GM23338 (cell line): ENCODE results near the gene CHKB. TPM values are rescaled to one million over a fixed set of nuclear protein-coding genes. Genes with fewer than 3 reads are reported as not detected.

Experiments
- ATAC-seq: fragments of 200-7000 bp; cut with Tn5 transposase; 3 replicates; pipeline ENCODE4 v1.9.1; 2020
- DNase-seq: peaks from one replicate; pipeline ENCODE4 v3.0.0-alpha.2; 2015; ENCODE audit warnings: low spot score
- H2AFZ ChIP-seq: fragments of 200-600 bp; sonication (generic); 2 replicates; pipeline ENCODE4 v1.8.0; 2016; ENCODE audit warnings: antibody characterized with exemption, mild to moderate bottlenecking, moderate library complexity
- H3F3A ChIP-seq: fragments of 200-600 bp; sonication (generic); replicated peaks from 2 replicates; pipeline ENCODE4 v1.8.0; 2017; ENCODE audit warnings: antibody characterized with exemption, mixed run types, low read depth
- H3K27ac ChIP-seq: fragments of 200-600 bp; sonication (generic); 2 replicates; pipeline ENCODE4 v1.6.1; 2016; ENCODE audit warnings: low read depth
- H3K27me3 ChIP-seq: fragments of 200-600 bp; sonication (generic); 2 replicates; pipeline ENCODE4 v1.8.0; 2016; ENCODE audit warnings: mild to moderate bottlenecking, mixed run types, moderate library complexity; ENCODE audit not compliant: insufficient read depth
- H3K36me3 ChIP-seq: fragments of 200-600 bp; sonication (generic); 2 replicates; pipeline ENCODE4 v1.8.0; 2016; ENCODE audit warnings: mild to moderate bottlenecking; ENCODE audit not compliant: insufficient read depth
- H3K4me1 ChIP-seq: fragments of 200-600 bp; sonication (generic); 2 replicates; pipeline ENCODE4 v1.8.0; 2016; ENCODE audit warnings: mild to moderate bottlenecking, moderate library complexity; ENCODE audit not compliant: insufficient read depth
- H3K4me2 ChIP-seq: fragments of 200-600 bp; sonication (generic); 2 replicates; pipeline ENCODE4 v1.7.1; 2017; ENCODE audit warnings: mixed run types
- H3K4me3 ChIP-seq: fragments of 200-600 bp; sonication (generic); 2 replicates; pipeline ENCODE4 v1.6.1; 2016; ENCODE audit warnings: mixed run types
- H3K79me2 ChIP-seq: fragments of 200-600 bp; sonication (generic); replicated peaks from 2 replicates; pipeline ENCODE4 v1.8.0; 2017; ENCODE audit warnings: mild to moderate bottlenecking; ENCODE audit not compliant: insufficient read depth
- H3K9me2 ChIP-seq: fragments of 200-600 bp; sonication (generic); 2 replicates; pipeline ENCODE4 v1.8.0; 2017; ENCODE audit not compliant: insufficient read depth
- H4K20me1 ChIP-seq: fragments of 200-600 bp; sonication (generic); replicated peaks from 2 replicates; pipeline ENCODE4 v1.8.0; 2017; ENCODE audit warnings: mild to moderate bottlenecking; ENCODE audit not compliant: insufficient read depth
- H3K27ac Mint-ChIP-seq: 2 replicates; pipeline ENCODE4 v1.8.0; 2020; ENCODE audit warnings: inconsistent platforms, mild to moderate bottlenecking, moderate library complexity, mixed read lengths
- H3K27me3 Mint-ChIP-seq: 3 replicates; pipeline ENCODE4 v1.8.0; 2022; ENCODE audit warnings: low read depth, mild to moderate bottlenecking, moderate library complexity, mixed read lengths, inconsistent platforms; ENCODE audit not compliant: insufficient read depth, poor library complexity
- H3K36me3 Mint-ChIP-seq: 3 replicates; pipeline ENCODE4 v1.8.0; 2021; ENCODE audit warnings: low read depth, mild to moderate bottlenecking, inconsistent platforms, moderate library complexity, mixed read lengths
- H3K4me1 Mint-ChIP-seq: 3 replicates; pipeline ENCODE4 v1.8.0; 2020; ENCODE audit warnings: mild to moderate bottlenecking, inconsistent platforms, mixed read lengths
- H3K4me3 Mint-ChIP-seq: 3 replicates; pipeline ENCODE4 v1.8.0; 2021; ENCODE audit warnings: moderate library complexity, mild to moderate bottlenecking, inconsistent platforms, mixed read lengths
- H3K9me3 Mint-ChIP-seq: 3 replicates; pipeline ENCODE4 v1.8.0; 2020; ENCODE audit warnings: moderate library complexity, mild to moderate bottlenecking, inconsistent platforms, mixed read lengths
- CREB1 ChIP-seq: fragments of 250-450 bp; sonication (Bioruptor Pico); IDR thresholded peaks from 2 replicates; pipeline ENCODE4 v1.5.0; 2020; ENCODE audit warnings: low read depth, mild to moderate bottlenecking, moderate library complexity
- CTCF ChIP-seq, 2 experiments: fragments of 200-600 bp in 1 of 2; sonication (generic) in 1 of 2; conservative IDR thresholded peaks; 2 replicates each; pipeline versions ENCODE4 v1.5.1 to v1.6.1; 2016 to 2017; ENCODE audit warnings: antibody characterized with exemption in 2 of 2, low read depth in 2 of 2, mild to moderate bottlenecking in 2 of 2, moderate library complexity in 1 of 2
- EZH2 ChIP-seq: fragments of 200-600 bp; sonication (generic); IDR thresholded peaks from one replicate; pipeline ENCODE4 v1.8.0; 2017; ENCODE audit warnings: antibody characterized with exemption, mild to moderate bottlenecking, low read depth; ENCODE audit not compliant: unreplicated experiment
- POLR2AphosphoS5 ChIP-seq: IDR thresholded peaks from 2 replicates; pipeline ENCODE4 v1.6.1; 2016; ENCODE audit warnings: antibody characterized with exemption, low read depth
- ZNF462 ChIP-seq: fragments of 250-450 bp; sonication (Bioruptor Pico); IDR thresholded peaks from 2 replicates; pipeline ENCODE4 v1.5.0; 2020; ENCODE audit warnings: mild to moderate bottlenecking, moderate library complexity
- polyA plus RNA-seq: library from polyadenylated mRNA; unstranded; fragments of >200 nt; fragmentation: Nextera tagmentation; extraction: Ambion mirVana; gene quantifications from 2 replicates; pipeline ENCODE4 v1.2.1, GENCODE V29; 2016
- total RNA-seq: library from RNA; depleted of rRNA; stranded (reverse); fragments of >200 nt; shearing (Covaris generic); gene quantifications from 2 replicates; pipeline ENCODE4 v1.2.3, GENCODE V29; 2014

Gene CHKB
- total and polyA plus RNA-seq, 2 experiments from 2014 or later = 51.2 to 61.6 TPM

GRCh38 chr22:50563413-50564160 is 19.1 kb downstream of the CHKB start (continued):
- no peak for TF ChIP-seq ZNF462 (CRISPR knock-in tag)
- TF ChIP-seq CTCF (conservative IDR thresholded peaks at IDR 0.05; ENCODE audit: low read depth in 2 of 2) = no peak

GRCh38 chr22:50562523-50563412 is 19.9 kb downstream of the CHKB start, which contains the start of gene SYCE3:
Gene SYCE3, minus strand, starts transcription at chr22:50562919. Its CDS starts 6,514 bp downstream, at chr22:50556405.
- peak within 1 kb of the TSS; percentile 97 for H2AFZ ChIP-seq
- no peaks in the 10 kb centered on the region for H3K79me2 ChIP-seq
- H3K4me3 ChIP-seq = peak within 1 kb of the TSS; percentile 87
- H3K9me2 ChIP-seq = no peaks in the 10 kb centered on the region
- Mint-ChIP-seq H3K4me3 (peak within 1 kb of the TSS; percentile 90), H3K9me3 (no peaks in the 10 kb centered on the region), H3K27ac (no peak within 1 kb of the TSS), H3K27me3 (peaks cover 32% of the 10 kb centered on the region), H3K4me1 (peaks cover 6% of the 10 kb centered on the region; the same call in 2 of the 3 replicates), H3K36me3 (peaks cover 2% of the 10 kb centered on the region; the same call in 1 of the 3 replicates)
- TF ChIP-seq EZH2 = no peak
- TF ChIP-seq CTCF (conservative IDR thresholded peaks at IDR 0.05; ENCODE audit: low read depth in 2 of 2) = peak; percentile 67 to 81
- peak; percentile 69 for TF ChIP-seq POLR2AphosphoS5
- TF ChIP-seq CREB1 = peak; percentile 70
- H4K20me1 ChIP-seq = no peaks in the 10 kb centered on the region
- H3K36me3 ChIP-seq = no peaks in the 10 kb centered on the region
- H3K27ac ChIP-seq = no peak within 1 kb of the TSS
- peak; percentile 98 for DNase-seq
- peak; percentile 96 for ATAC-seq
- H3K27me3 ChIP-seq = peaks cover 20% of the 10 kb centered on the region
- H3K4me1 ChIP-seq = no peaks in the 10 kb centered on the region
- peak within 1 kb of the TSS; percentile 99 for H3K4me2 ChIP-seq
- H3F3A ChIP-seq = 0 out of 2 replicates have a peak, but pooled peaks cover 3% of the 10 kb centered on the region
